K562 (cell line): ENCODE results near the gene MRPL33. TPM values are rescaled to one million over a fixed set of nuclear protein-coding genes. Genes with fewer than 3 reads are reported as not detected.

ENCODE experiments used
- CBX1 ChIP-seq: sonication (generic); IDR thresholded peaks from 2 replicates; pipeline ENCODE4 v1.6.1; 2016; ENCODE audit warnings: antibody characterized with exemption, low read depth, mild to moderate bottlenecking
- DMBX1 ChIP-seq: fragments of 250-450 bp; sonication (Bioruptor Pico); IDR thresholded peaks from 2 replicates; pipeline ENCODE4 v1.8.0; 2022; ENCODE audit warnings: inconsistent platforms, mild to moderate bottlenecking, moderate library complexity, borderline replicate concordance
- ELF2 ChIP-seq: fragments of 250-450 bp; sonication (Bioruptor Pico); IDR thresholded peaks from 2 replicates; pipeline ENCODE4 v1.5.0; 2021; ENCODE audit warnings: mild to moderate bottlenecking
- FOXJ2 ChIP-seq: fragments of 200-800 bp; sonication (Bioruptor generic); IDR thresholded peaks from 2 replicates; pipeline ENCODE4 v1.6.1; 2016; ENCODE audit warnings: missing genetic modification characterization, missing compliant biosample characterization
- GTF2E2 ChIP-seq: fragments of 200-800 bp; sonication (Bioruptor generic); IDR thresholded peaks from 2 replicates; pipeline ENCODE4 v1.6.1; 2016; ENCODE audit warnings: missing genetic modification characterization, missing compliant biosample characterization
- MBD2 ChIP-seq: sonication (generic); IDR thresholded peaks from 2 replicates; pipeline ENCODE4 v1.6.1; 2016; ENCODE audit warnings: low read depth, borderline replicate concordance
- MTA3 ChIP-seq: fragments of 450-650 bp; formaldehyde crosslinking; IDR thresholded peaks from 2 replicates; pipeline ENCODE4 v1.6.1; 2017; ENCODE audit warnings: mild to moderate bottlenecking, borderline replicate concordance
- NCOA1 ChIP-seq: fragments of 450-650 bp; IDR thresholded peaks from 2 replicates; pipeline ENCODE4 v1.6.1; 2016; ENCODE audit warnings: low read depth
- POLR2AphosphoS2 ChIP-seq: IDR thresholded peaks from 2 replicates; pipeline ENCODE4 v1.6.1; 2012; ENCODE audit warnings: low read length, improper control_type of control experiment
- PTTG1 ChIP-seq: fragments of 450-650 bp; IDR thresholded peaks from 2 replicates; pipeline ENCODE4 v1.6.1; 2016; ENCODE audit warnings: low read depth, mild to moderate bottlenecking, missing genetic modification characterization, missing compliant biosample characterization
- RBBP5 ChIP-seq: fragments of 200-600 bp; sonication (generic); IDR thresholded peaks from 2 replicates; pipeline ENCODE4 v1.6.1; 2012; ENCODE audit warnings: borderline replicate concordance, mild to moderate bottlenecking, low read length, control low read depth, inconsistent platforms; ENCODE audit not compliant: insufficient read depth, poor library complexity, severe bottlenecking
- SAP30 ChIP-seq: fragments of 200-600 bp; sonication (generic); IDR thresholded peaks from 2 replicates; pipeline ENCODE4 v1.6.1; 2012; ENCODE audit warnings: borderline replicate concordance, low read depth, mild to moderate bottlenecking, moderate library complexity, low read length, control low read depth, inconsistent platforms; ENCODE audit not compliant: insufficient read depth, poor library complexity, severe bottlenecking
- SIX5 ChIP-seq, 2 experiments: IDR thresholded peaks; 2 replicates each; pipeline ENCODE4 v1.6.1; 2011; ENCODE audit warnings: low read length in 2 of 2, borderline replicate concordance in 1 of 2, low read depth in 1 of 2, mild to moderate bottlenecking in 1 of 2, moderate library complexity in 1 of 2; ENCODE audit not compliant: insufficient read depth in 1 of 2
- SMAD3 ChIP-seq: fragments of 450-650 bp; formaldehyde crosslinking; conservative IDR thresholded peaks from 2 replicates; pipeline ENCODE4 v1.4.0; 2020; ENCODE audit warnings: mild to moderate bottlenecking
- SRF ChIP-seq, 2 experiments: fragments of 250-450, 450-650 bp in 1 of 2; sonication (Bioruptor Pico) in 1 of 2; sonication (generic) in 1 of 2; formaldehyde crosslinking; IDR thresholded peaks; 2 replicates each; pipeline versions ENCODE4 v1.5.0 to v1.5.1; 2020 to 2022; ENCODE audit warnings: mild to moderate bottlenecking in 1 of 2, missing genetic modification reagents in 1 of 2
- TAF7 ChIP-seq: fragments of 450-650 bp; IDR thresholded peaks from 2 replicates; pipeline ENCODE4 v1.6.1; 2016; ENCODE audit warnings: missing genetic modification characterization, missing compliant biosample characterization
- ZBTB8A ChIP-seq: fragments of 450-650 bp; IDR thresholded peaks from 2 replicates; pipeline ENCODE4 v1.6.1; 2018; ENCODE audit warnings: mild to moderate bottlenecking, moderate library complexity; ENCODE audit not compliant: partially characterized antibody
- ZC3H11A ChIP-seq: IDR thresholded peaks from 2 replicates; pipeline ENCODE4 v1.6.1; 2012; ENCODE audit warnings: low read depth, low read length, improper control_type of control experiment
- ZNF3 ChIP-seq: fragments of 250-450 bp; sonication (Bioruptor Pico); IDR thresholded peaks from 2 replicates; pipeline ENCODE4 v1.5.0; 2021; ENCODE audit warnings: mild to moderate bottlenecking, moderate library complexity
- ZNF41 ChIP-seq: fragments of 250-450 bp; sonication (Bioruptor Pico); conservative IDR thresholded peaks from 2 replicates; pipeline ENCODE4 v1.4.0; 2020; ENCODE audit warnings: mild to moderate bottlenecking
- polyA plus RNA-seq, 8 experiments: library from polyadenylated mRNA; depleted of rRNA in 4 of 8; stranded (reverse) in 5 of 8; unstranded in 3 of 8; fragments of >200 nt; fragmentation: Nextera tagmentation in 2 of 8; fragmentation: Illumina TruSeq in 1 of 8; extraction: Ambion mirVana in 2 of 8; extraction: Trizol in 1 of 8; gene quantifications; 2 replicates each; pipeline versions ENCODE4 v1.2.1 to v1.2.3, GENCODE V29; 2011 to 2014; ENCODE audit warnings: inconsistent platforms in 1 of 8, missing spikeins in 1 of 8
- total RNA-seq, 7 experiments: library from RNA; depleted of rRNA in 6 of 7; stranded (reverse); fragments of >200 nt in 6 of 7; fragmentation: Illumina TruSeq in 2 of 7; extraction: Trizol in 2 of 7; gene quantifications; 2 replicates each; pipeline versions ENCODE4 v1.2.1 to v1.2.3, GENCODE V29; 2011 to 2021; ENCODE audit warnings: low replicate concordance in 1 of 7
- TF ChIP-seq, protein P1 (sequence below): fragments of 250-450 bp; sonication (Bioruptor Pico); IDR thresholded peaks from 2 replicates; pipeline ENCODE4 v1.5.0; 2021
- TF ChIP-seq, protein P2 (sequence below): fragments of 450-650 bp; IDR thresholded peaks from 2 replicates; pipeline ENCODE4 v1.6.1; 2016; ENCODE audit warnings: missing biosample characterization, missing genetic modification characterization
- TF ChIP-seq, protein P3 (sequence below): fragments of 450-650 bp; IDR thresholded peaks from 2 replicates; pipeline ENCODE4 v1.7.1; 2018; ENCODE audit warnings: mild to moderate bottlenecking, low read depth; ENCODE audit not compliant: partially characterized antibody

MRPL33 gene
- total and polyA plus RNA-seq, 9 of the 15 experiments (the other 6 are each of a cell fraction or from before 2014, with no cell fraction given): 68.3 to 338 (median 226) TPM

DNA sequence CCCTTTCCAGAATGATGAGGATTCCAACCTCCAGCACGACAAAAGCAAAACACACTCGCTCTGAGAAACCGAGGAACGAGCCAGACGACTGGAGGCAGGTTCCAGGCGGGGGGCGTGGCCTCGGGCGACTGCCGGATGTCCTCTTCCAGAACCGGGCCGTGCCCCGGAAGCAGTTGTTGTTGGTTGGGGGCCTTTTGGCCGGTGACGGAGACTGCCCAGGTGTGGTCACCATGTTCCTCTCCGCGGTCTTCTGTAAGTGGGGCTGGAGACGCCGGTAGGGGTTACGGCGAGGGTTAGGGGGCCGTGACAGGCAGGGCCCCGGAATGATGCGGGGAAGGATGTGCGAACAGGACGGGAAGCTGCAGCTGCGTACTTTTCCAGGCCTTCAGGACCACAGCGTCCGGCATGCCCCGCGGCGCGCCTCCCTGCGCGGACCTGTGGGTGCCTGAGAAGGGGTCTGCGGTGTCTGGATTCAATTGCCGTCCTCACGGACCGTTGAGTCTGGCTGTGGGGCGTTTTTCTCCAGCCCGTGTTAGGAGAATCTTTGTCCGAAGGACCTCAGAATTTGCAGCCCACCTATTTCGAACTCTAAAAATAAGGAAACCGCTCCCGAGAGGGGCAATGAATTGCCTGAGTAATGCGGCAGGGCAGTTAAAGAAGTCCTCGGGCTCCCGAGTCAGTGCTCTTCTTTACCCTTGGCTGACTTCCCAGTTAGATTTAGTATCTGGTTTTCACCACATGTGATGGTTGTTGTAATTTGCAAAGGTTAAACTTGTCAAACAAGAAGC lies at the start of gene MRPL33 (continued):
- TF ChIP-seq ZBTB8A (no peak), ZNF41 (CRISPR knock-in tag) (peak; percentile 16; the same call in 1 of the 2 replicates), SAP30 (peak; percentile 50), MBD2 (peak; percentile 56; the same call in 1 of the 2 replicates), PTTG1 (no peak), NCOA1 (peak; percentile 88), CBX1 (peak; percentile 92; the same call in 1 of the 2 replicates), SMAD3 (CRISPR knock-in tag) (peak; percentile 55; the same call in 1 of the 2 replicates), RBBP5 (peak; percentile 94), POLR2AphosphoS2 (peak; percentile 97; the same call in 1 of the 2 replicates), ZNF3 (CRISPR knock-in tag) (peak; percentile 51; the same call in 1 of the 2 replicates), SRF (CRISPR knock-in tag; IDR thresholded peaks at IDR 0.05) (peak; percentile 42 to 54; a peak in 1 of 4 replicates), GTF2E2 (tag) (0 out of 2 replicates have a peak, but pooled peaks have one; percentile 7), ELF2 (CRISPR knock-in tag) (peak; percentile 73; the same call in 1 of the 2 replicates), FOXJ2 (no peak), ZC3H11A (no peak), MTA3 (peak; percentile 72; the same call in 1 of the 2 replicates), TAF7 (tag) (0 out of 2 replicates have a peak, but pooled peaks have one; percentile 13), SIX5 (IDR thresholded peaks at IDR 0.05; ENCODE audit: borderline replicate concordance in 1 of 2, insufficient read depth in 1 of 2, low read depth in 1 of 2, low read length in 2 of 2) (peak in 1 of 2 experiments; percentile 41; a peak in 2 of 4 replicates), DMBX1 (CRISPR knock-in tag) (peak; percentile 60; the same call in 1 of the 2 replicates)
- TF ChIP-seq, protein P1, sequence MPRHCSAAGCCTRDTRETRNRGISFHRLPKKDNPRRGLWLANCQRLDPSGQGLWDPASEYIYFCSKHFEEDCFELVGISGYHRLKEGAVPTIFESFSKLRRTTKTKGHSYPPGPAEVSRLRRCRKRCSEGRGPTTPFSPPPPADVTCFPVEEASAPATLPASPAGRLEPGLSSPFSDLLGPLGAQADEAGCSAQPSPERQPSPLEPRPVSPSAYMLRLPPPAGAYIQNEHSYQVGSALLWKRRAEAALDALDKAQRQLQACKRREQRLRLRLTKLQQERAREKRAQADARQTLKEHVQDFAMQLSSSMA (CRISPR knock-in tag): peak; percentile 91
- TF ChIP-seq, protein P2, sequence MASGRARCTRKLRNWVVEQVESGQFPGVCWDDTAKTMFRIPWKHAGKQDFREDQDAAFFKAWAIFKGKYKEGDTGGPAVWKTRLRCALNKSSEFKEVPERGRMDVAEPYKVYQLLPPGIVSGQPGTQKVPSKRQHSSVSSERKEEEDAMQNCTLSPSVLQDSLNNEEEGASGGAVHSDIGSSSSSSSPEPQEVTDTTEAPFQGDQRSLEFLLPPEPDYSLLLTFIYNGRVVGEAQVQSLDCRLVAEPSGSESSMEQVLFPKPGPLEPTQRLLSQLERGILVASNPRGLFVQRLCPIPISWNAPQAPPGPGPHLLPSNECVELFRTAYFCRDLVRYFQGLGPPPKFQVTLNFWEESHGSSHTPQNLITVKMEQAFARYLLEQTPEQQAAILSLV: no peak
- TF ChIP-seq, protein P3, sequence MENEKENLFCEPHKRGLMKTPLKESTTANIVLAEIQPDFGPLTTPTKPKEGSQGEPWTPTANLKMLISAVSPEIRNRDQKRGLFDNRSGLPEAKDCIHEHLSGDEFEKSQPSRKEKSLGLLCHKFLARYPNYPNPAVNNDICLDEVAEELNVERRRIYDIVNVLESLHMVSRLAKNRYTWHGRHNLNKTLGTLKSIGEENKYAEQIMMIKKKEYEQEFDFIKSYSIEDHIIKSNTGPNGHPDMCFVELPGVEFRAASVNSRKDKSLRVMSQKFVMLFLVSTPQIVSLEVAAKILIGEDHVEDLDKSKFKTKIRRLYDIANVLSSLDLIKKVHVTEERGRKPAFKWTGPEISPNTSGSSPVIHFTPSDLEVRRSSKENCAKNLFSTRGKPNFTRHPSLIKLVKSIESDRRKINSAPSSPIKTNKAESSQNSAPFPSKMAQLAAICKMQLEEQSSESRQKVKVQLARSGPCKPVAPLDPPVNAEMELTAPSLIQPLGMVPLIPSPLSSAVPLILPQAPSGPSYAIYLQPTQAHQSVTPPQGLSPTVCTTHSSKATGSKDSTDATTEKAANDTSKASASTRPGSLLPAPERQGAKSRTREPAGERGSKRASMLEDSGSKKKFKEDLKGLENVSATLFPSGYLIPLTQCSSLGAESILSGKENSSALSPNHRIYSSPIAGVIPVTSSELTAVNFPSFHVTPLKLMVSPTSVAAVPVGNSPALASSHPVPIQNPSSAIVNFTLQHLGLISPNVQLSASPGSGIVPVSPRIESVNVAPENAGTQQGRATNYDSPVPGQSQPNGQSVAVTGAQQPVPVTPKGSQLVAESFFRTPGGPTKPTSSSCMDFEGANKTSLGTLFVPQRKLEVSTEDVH: peak; percentile 91
